ENCODE results near the gene TUBB6. TPM values are rescaled to one million over a fixed set of nuclear protein-coding genes. Genes with fewer than 3 reads are reported as not detected.

TUBB6 gene
- total and polyA plus RNA-seq, 2 of the 13 experiments (the other 11 are each of a cell fraction or from before 2014, with no cell fraction given), result 9.9 to 28.6 TPM

GRCh38 chr18:12278215-12278671 is 29.8 kb upstream of the TUBB6 start (continued):
- TF ChIP-seq TFDP1 (CRISPR knock-in tag; IDR thresholded peaks at IDR 0.05; ENCODE audit: borderline replicate concordance) (peak; percentile 95), ZNF234 (CRISPR knock-in tag; conservative IDR thresholded peaks at IDR 0.05) (no peak), NFAT5 (CRISPR knock-in tag; IDR thresholded peaks at IDR 0.05) (peak; percentile 74; the same call in 1 of the 2 replicates), RFXAP (CRISPR knock-in tag; IDR thresholded peaks at IDR 0.05; ENCODE audit: borderline replicate concordance) (0 out of 2 replicates have a peak, but pooled peaks have one; percentile 43), ZNF142 (CRISPR knock-in tag; IDR thresholded peaks at IDR 0.05) (0 out of 2 replicates have a peak, but pooled peaks have one; percentile 19), ZNF317 (CRISPR knock-in tag; IDR thresholded peaks at IDR 0.05) (peak; percentile 38; the same call in 1 of the 2 replicates), ZNF547 (CRISPR knock-in tag; IDR thresholded peaks at IDR 0.05) (peak; percentile 29; the same call in 1 of the 2 replicates), MEIS2 (CRISPR knock-in tag; IDR thresholded peaks at IDR 0.05) (peak; percentile 43; the same call in 1 of the 2 replicates), HNF1B (CRISPR knock-in tag; IDR thresholded peaks at IDR 0.05) (peak; percentile 32; the same call in 1 of the 2 replicates), MYC (CRISPR knock-in tag; IDR thresholded peaks at IDR 0.05; ENCODE audit: borderline replicate concordance) (peak; percentile 31; the same call in 1 of the 2 replicates), ZNF343 (CRISPR knock-in tag; IDR thresholded peaks at IDR 0.05) (0 out of 2 replicates have a peak, but pooled peaks have one; percentile 47)
- TF ChIP-seq, protein P1, sequence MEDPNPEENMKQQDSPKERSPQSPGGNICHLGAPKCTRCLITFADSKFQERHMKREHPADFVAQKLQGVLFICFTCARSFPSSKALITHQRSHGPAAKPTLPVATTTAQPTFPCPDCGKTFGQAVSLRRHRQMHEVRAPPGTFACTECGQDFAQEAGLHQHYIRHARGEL (CRISPR knock-in tag; IDR thresholded peaks at IDR 0.05), result 0 out of 2 replicates have a peak, but pooled peaks have one; percentile 75

All from HepG2 (cell line).